Measurements from ENCODE around the gene BORCS6.

BORCS6 gene

GRCh38 chr17:8140065-8141029, 49.6 kb downstream of the BORCS6 start:
- no peak for DNase-seq

GRCh38 chr17:8138672-8139371, 51.2 kb downstream of the BORCS6 start:
- DNase-seq: peak; percentile 59

- no peak for DNase-seq
Observed at GRCh38 chr17:8138374-8138671, 51.7 kb downstream of the BORCS6 start.
